HCT116 (cell line): Measurements from ENCODE around the gene CNTN5. TPM values are rescaled to one million over a fixed set of nuclear protein-coding genes. Genes with fewer than 3 reads are reported as not detected.

Experiments used
- ATAC-seq: fragments of 200-7000 bp; cut with Tn5 transposase; 2 replicates; pipeline ENCODE4 v1.9.1; 2020; ENCODE audit warnings: mild to moderate bottlenecking, moderate library complexity
- BruUV-seq: library from RNA; stranded (reverse); fragments of 400-500 nt; replicated peaks from 2 replicates; lab custom pipeline; 2021; lab: Mats Ljungman, UMichigan
- CTCF ChIA-PET: fragments of 300-600 bp; sonication (Branson Sonifier 250); formaldehyde crosslinking; loops from one replicate; lab custom pipeline; 2021; ENCODE audit warnings: antibody characterized with exemption; lab: Charles Lee
- POLR2A ChIA-PET: fragments of 300-600, 350-600 bp; sonication (Branson Sonifier 250); formaldehyde crosslinking; loops from one replicate; lab custom pipeline; 2021; ENCODE audit warnings: antibody characterized with exemption; lab: Charles Lee
- RAD21 ChIA-PET, 2 experiments: fragments of 300-600 bp; sonication (Branson Sonifier 250); formaldehyde crosslinking; loops; one replicate each; lab custom pipeline; 2023; ENCODE audit warnings: low total read pairs in 2 of 2; ENCODE audit not compliant: uncharacterized antibody in 2 of 2, unreplicated experiment in 2 of 2, low non-redundant PET in 1 of 2; lab: Charles Lee
- DNase-seq: peaks from one replicate; pipeline ENCODE4 v3.0.0-alpha.2; 2010; ENCODE audit warnings: low read depth, low spot score
- H2AFZ ChIP-seq: fragments of 200-600 bp; shearing (Covaris generic), sonication (generic); 2 replicates; pipeline ENCODE4 v1.6.1; 2017; ENCODE audit warnings: low read depth, mixed run types, mixed read lengths, antibody characterized with exemption, low read length; ENCODE audit not compliant: poor library complexity, severe bottlenecking
- H3K27ac ChIP-seq: 2 replicates; pipeline ENCODE4 v1.5.1; 2012; ENCODE audit warnings: low read depth, low read length
- H3K27me3 ChIP-seq: fragments of 200-600 bp; sonication (generic); 2 replicates; pipeline ENCODE4 v1.6.1; 2016; ENCODE audit warnings: mixed run types, low read length, mixed read lengths; ENCODE audit not compliant: insufficient read depth
- H3K36me3 ChIP-seq, 2 experiments: fragments of 200-500 bp in 1 of 2; fragments of 200-600 bp in 1 of 2; sonication (Bioruptor generic) in 1 of 2; sonication (generic) in 1 of 2; 2 replicates each; pipeline versions ENCODE4 v1.5.1 to v1.6.1; 2014 to 2016; ENCODE audit warnings: low read length in 2 of 2, inconsistent platforms in 1 of 2, mixed read lengths in 1 of 2, mixed run types in 1 of 2; ENCODE audit not compliant: insufficient read depth in 2 of 2, control insufficient read depth in 1 of 2
- H3K4me1 ChIP-seq, 2 experiments: fragments of 200-600 bp in 1 of 2; sonication (generic) in 1 of 2; 2 replicates each; pipeline versions ENCODE4 v1.5.1 to v1.6.1; 2012 to 2017; ENCODE audit warnings: low read length in 2 of 2, inconsistent platforms in 1 of 2, mild to moderate bottlenecking in 1 of 2, mixed read lengths in 1 of 2, mixed run types in 1 of 2, moderate library complexity in 1 of 2; ENCODE audit not compliant: insufficient read depth in 2 of 2, control insufficient read depth in 1 of 2
- H3K4me2 ChIP-seq: fragments of 200-600 bp; sonication (generic); 2 replicates; pipeline ENCODE4 v1.6.1; 2017; ENCODE audit warnings: mixed run types, low read length, mixed read lengths
- H3K4me3 ChIP-seq, 2 experiments: fragments of 200-600 bp in 1 of 2; sonication (generic) in 1 of 2; replicated peaks in 1 of 2; 2 replicates each; pipeline ENCODE4 v1.5.1; 2011 to 2016; ENCODE audit warnings: low read length in 2 of 2, control low read depth in 1 of 2, low read depth in 1 of 2, mild to moderate bottlenecking in 1 of 2, mixed read lengths in 1 of 2, mixed run types in 1 of 2
- H3K79me2 ChIP-seq: fragments of 200-600 bp; sonication (generic); 2 replicates; pipeline ENCODE4 v1.6.1; 2017; ENCODE audit warnings: mild to moderate bottlenecking, mixed run types, low read length, moderate library complexity, mixed read lengths; ENCODE audit not compliant: insufficient read depth
- H3K9ac ChIP-seq: fragments of 200-600 bp; sonication (generic); 2 replicates; pipeline ENCODE4 v1.6.1; 2016; ENCODE audit warnings: low read length, mixed read lengths
- H3K9me2 ChIP-seq: fragments of 200-600 bp; sonication (generic), shearing (Covaris generic); 2 replicates; pipeline ENCODE4 v1.6.1; 2017; ENCODE audit warnings: mixed run types, mild to moderate bottlenecking, moderate library complexity; ENCODE audit not compliant: insufficient read depth
- H3K9me3 ChIP-seq, 2 experiments: fragments of 200-500 bp in 1 of 2; fragments of 200-600 bp in 1 of 2; sonication (Bioruptor generic) in 1 of 2; sonication (generic) in 1 of 2; 2 replicates each; pipeline ENCODE4 v1.6.1; 2014 to 2017; ENCODE audit warnings: low read length in 2 of 2, mixed read lengths in 2 of 2, inconsistent platforms in 1 of 2, low read depth in 1 of 2, mild to moderate bottlenecking in 1 of 2, mixed run types in 1 of 2, moderate library complexity in 1 of 2; ENCODE audit not compliant: control insufficient read depth in 1 of 2, insufficient read depth in 1 of 2
- H4K20me1 ChIP-seq: fragments of 200-600 bp; sonication (generic), shearing (Covaris generic); 2 replicates; pipeline ENCODE4 v1.6.1; 2017; ENCODE audit warnings: mixed run types, mild to moderate bottlenecking, moderate library complexity; ENCODE audit not compliant: insufficient read depth
- EGR1 ChIP-seq: IDR thresholded peaks from 2 replicates; pipeline ENCODE4 v1.6.1; 2012; ENCODE audit warnings: low read depth
- ELF1 ChIP-seq: IDR thresholded peaks from 2 replicates; pipeline ENCODE4 v1.6.1; 2012; ENCODE audit warnings: low read depth, borderline replicate concordance
- EZH2phosphoT487 ChIP-seq: fragments of 200-600 bp; IDR thresholded peaks from 2 replicates; pipeline ENCODE4 v1.6.1; 2018; ENCODE audit warnings: antibody characterized with exemption, borderline replicate concordance
- POLR2AphosphoS5 ChIP-seq: IDR thresholded peaks from 2 replicates; pipeline ENCODE4 v1.6.1; 2011; ENCODE audit warnings: mild to moderate bottlenecking, low read depth, low read length, moderate library complexity
- RAD21 ChIP-seq: IDR thresholded peaks from 2 replicates; pipeline ENCODE4 v1.6.1; 2012; ENCODE audit warnings: low read depth, mild to moderate bottlenecking
- SIN3A ChIP-seq: IDR thresholded peaks from 2 replicates; pipeline ENCODE4 v1.6.1; 2012; ENCODE audit warnings: low read depth
- SP1 ChIP-seq: IDR thresholded peaks from 2 replicates; pipeline ENCODE4 v1.6.1; 2012; ENCODE audit warnings: low read depth
- SRF ChIP-seq: IDR thresholded peaks from 2 replicates; pipeline ENCODE4 v1.6.1; 2012; ENCODE audit warnings: low read depth
- ZFX ChIP-seq: fragments of 450-650 bp; IDR thresholded peaks from 2 replicates; pipeline ENCODE4 v1.6.1; 2017
- ZNF274 ChIP-seq: fragments of 200-500 bp; sonication (Bioruptor generic); IDR thresholded peaks from 2 replicates; pipeline ENCODE4 v1.6.1; 2014; ENCODE audit warnings: mild to moderate bottlenecking, low read depth, low read length, inconsistent platforms
- intact Hi-C: fragments of 100-400 bp; cut with micrococcal nuclease; formaldehyde crosslinking; loops from 2 replicates; pipeline ENCODE4 v1.10.0; 2022
- total RNA-seq: library from RNA; stranded (reverse); gene quantifications from one replicate; pipeline ENCODE4 v1.2.1, GENCODE V29; 2021; ENCODE audit not compliant: unreplicated experiment
- TF ChIP-seq, protein P1 (sequence below), 3 experiments: fragments of 200-600 bp in 1 of 3; sonication (generic) in 1 of 3; IDR thresholded peaks in 2 of 3; conservative IDR thresholded peaks in 1 of 3; 2 replicates each; pipeline ENCODE4 v1.5.1; 2012 to 2017; ENCODE audit warnings: low read depth in 2 of 3, low read length in 2 of 3, antibody characterized with exemption in 1 of 3, borderline replicate concordance in 1 of 3, control low read depth in 1 of 3, mild to moderate bottlenecking in 1 of 3, mixed read lengths in 1 of 3, mixed run types in 1 of 3, moderate library complexity in 1 of 3; ENCODE audit not compliant: insufficient read depth in 1 of 3
- TF ChIP-seq, protein P2 (sequence below): IDR thresholded peaks from 2 replicates; pipeline ENCODE4 v1.6.1; 2012
- TF ChIP-seq, protein P3 (sequence below): IDR thresholded peaks from 2 replicates; pipeline ENCODE4 v1.6.1; 2012; ENCODE audit warnings: low read depth

The CNTN5 gene
- total RNA-seq, 1 experiment from 2014 or later, result not detected

DNA sequence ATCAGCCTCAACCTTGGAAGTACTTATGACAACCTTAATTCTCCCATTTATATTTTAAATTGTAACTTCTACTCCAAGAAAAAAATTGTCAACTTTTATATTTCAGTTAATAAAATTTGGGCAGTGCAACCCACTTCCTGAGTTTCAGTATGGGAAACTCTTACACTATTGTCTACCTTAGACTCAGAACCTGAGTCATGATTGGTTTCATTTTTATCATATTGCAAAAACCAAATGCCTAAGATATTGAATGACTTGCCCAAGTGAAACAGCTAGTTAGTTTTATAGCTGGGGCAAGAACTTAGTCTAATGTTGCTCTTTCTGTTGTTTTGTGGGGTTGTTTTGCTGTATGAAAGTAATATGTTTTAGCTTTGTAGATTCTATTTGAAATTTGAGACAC lies 1332.3 kb downstream of the CNTN5 start:
- RAD21 ChIA-PET, result no interaction called here
- no peak overlapping the region for H3K27ac ChIP-seq
- H4K20me1 ChIP-seq, result no peaks in the 10 kb centered on the region
- CTCF ChIA-PET, result no interaction called here
- TF ChIP-seq, protein P1, sequence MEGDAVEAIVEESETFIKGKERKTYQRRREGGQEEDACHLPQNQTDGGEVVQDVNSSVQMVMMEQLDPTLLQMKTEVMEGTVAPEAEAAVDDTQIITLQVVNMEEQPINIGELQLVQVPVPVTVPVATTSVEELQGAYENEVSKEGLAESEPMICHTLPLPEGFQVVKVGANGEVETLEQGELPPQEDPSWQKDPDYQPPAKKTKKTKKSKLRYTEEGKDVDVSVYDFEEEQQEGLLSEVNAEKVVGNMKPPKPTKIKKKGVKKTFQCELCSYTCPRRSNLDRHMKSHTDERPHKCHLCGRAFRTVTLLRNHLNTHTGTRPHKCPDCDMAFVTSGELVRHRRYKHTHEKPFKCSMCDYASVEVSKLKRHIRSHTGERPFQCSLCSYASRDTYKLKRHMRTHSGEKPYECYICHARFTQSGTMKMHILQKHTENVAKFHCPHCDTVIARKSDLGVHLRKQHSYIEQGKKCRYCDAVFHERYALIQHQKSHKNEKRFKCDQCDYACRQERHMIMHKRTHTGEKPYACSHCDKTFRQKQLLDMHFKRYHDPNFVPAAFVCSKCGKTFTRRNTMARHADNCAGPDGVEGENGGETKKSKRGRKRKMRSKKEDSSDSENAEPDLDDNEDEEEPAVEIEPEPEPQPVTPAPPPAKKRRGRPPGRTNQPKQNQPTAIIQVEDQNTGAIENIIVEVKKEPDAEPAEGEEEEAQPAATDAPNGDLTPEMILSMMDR (IDR thresholded peaks at IDR 0.05 in 2 of 3, conservative IDR thresholded peaks at IDR 0.05 in 1 of 3; ENCODE audit: borderline replicate concordance in 1 of 3, insufficient read depth in 1 of 3, low read depth in 2 of 3, low read length in 2 of 3), result no peak
- no peaks in the 10 kb centered on the region for H3K4me1 ChIP-seq
- BruUV-seq, result no TSS peak
- no peaks in the 10 kb centered on the region for H3K9me3 ChIP-seq
- H2AFZ ChIP-seq, result no peak overlapping the region
- H3K4me2 ChIP-seq, result no peak overlapping the region
- H3K27me3 ChIP-seq, result no peaks in the 10 kb centered on the region
- H3K9ac ChIP-seq, result no peak overlapping the region
- H3K4me3 ChIP-seq, result no peak overlapping the region
- no peaks in the 10 kb centered on the region for H3K79me2 ChIP-seq
- no peaks in the 10 kb centered on the region for H3K36me3 ChIP-seq
- intact Hi-C loops, result no loop called here
- no peak for ATAC-seq
- no peak for DNase-seq
- POLR2A ChIA-PET, result no interaction called here
- H3K9me2 ChIP-seq, result no peaks in the 10 kb centered on the region

DNA sequence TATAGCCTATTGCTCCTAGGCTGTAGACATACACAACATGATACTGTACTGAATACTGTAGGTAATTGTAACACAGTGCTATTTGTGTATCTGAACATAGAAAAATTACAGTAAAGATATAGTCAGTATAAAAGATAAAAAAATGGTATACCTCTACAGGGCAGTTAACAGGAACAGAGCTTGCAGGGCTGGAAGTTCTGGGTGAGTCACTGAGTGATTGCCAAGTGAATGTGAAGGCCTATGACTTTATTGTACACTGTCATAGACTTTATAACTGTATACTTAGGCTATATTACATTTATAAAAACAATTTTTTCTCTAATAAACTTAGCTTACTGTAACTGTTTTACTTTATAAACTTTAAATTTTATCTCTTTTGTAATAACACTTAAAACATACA lies 1334.0 kb downstream of the CNTN5 start:
- Histone ChIP-seq H3K9me3 (no peaks in the 10 kb centered on the region), H3K4me3 (no peak overlapping the region), H3K79me2 (no peaks in the 10 kb centered on the region), H3K36me3 (no peaks in the 10 kb centered on the region), H4K20me1 (no peaks in the 10 kb centered on the region), H3K4me2 (no peak overlapping the region), H3K9ac (no peak overlapping the region), H3K4me1 (no peaks in the 10 kb centered on the region), H2AFZ (no peak overlapping the region), H3K27ac (no peak overlapping the region), H3K27me3 (no peaks in the 10 kb centered on the region), H3K9me2 (no peaks in the 10 kb centered on the region)
- DNase-seq (no peak), ATAC-seq (no peak)
- BruUV-seq, result no TSS peak
- CTCF ChIA-PET, result no interaction called here
- POLR2A ChIA-PET, result no interaction called here
- intact Hi-C loops, result no loop called here
- RAD21 ChIA-PET, result no interaction called here
- TF ChIP-seq SRF (no peak), SIN3A (no peak), ZNF274 (no peak), EZH2phosphoT487 (no peak), RAD21 (no peak), ELF1 (no peak), POLR2AphosphoS5 (no peak), SP1 (no peak), ZFX (no peak), EGR1 (no peak)
- TF ChIP-seq, protein P1 (IDR thresholded peaks at IDR 0.05 in 2 of 3, conservative IDR thresholded peaks at IDR 0.05 in 1 of 3; ENCODE audit: borderline replicate concordance in 1 of 3, insufficient read depth in 1 of 3, low read depth in 2 of 3, low read length in 2 of 3), result no peak
- TF ChIP-seq, protein P2, sequence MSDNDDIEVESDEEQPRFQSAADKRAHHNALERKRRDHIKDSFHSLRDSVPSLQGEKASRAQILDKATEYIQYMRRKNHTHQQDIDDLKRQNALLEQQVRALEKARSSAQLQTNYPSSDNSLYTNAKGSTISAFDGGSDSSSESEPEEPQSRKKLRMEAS, result no peak
- TF ChIP-seq, protein P3, sequence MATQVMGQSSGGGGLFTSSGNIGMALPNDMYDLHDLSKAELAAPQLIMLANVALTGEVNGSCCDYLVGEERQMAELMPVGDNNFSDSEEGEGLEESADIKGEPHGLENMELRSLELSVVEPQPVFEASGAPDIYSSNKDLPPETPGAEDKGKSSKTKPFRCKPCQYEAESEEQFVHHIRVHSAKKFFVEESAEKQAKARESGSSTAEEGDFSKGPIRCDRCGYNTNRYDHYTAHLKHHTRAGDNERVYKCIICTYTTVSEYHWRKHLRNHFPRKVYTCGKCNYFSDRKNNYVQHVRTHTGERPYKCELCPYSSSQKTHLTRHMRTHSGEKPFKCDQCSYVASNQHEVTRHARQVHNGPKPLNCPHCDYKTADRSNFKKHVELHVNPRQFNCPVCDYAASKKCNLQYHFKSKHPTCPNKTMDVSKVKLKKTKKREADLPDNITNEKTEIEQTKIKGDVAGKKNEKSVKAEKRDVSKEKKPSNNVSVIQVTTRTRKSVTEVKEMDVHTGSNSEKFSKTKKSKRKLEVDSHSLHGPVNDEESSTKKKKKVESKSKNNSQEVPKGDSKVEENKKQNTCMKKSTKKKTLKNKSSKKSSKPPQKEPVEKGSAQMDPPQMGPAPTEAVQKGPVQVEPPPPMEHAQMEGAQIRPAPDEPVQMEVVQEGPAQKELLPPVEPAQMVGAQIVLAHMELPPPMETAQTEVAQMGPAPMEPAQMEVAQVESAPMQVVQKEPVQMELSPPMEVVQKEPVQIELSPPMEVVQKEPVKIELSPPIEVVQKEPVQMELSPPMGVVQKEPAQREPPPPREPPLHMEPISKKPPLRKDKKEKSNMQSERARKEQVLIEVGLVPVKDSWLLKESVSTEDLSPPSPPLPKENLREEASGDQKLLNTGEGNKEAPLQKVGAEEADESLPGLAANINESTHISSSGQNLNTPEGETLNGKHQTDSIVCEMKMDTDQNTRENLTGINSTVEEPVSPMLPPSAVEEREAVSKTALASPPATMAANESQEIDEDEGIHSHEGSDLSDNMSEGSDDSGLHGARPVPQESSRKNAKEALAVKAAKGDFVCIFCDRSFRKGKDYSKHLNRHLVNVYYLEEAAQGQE, result no peak
